Prostate gland (tissue), 2 donors: ENCODE data around the gene PRKCG. TPM values are rescaled to one million over a fixed set of nuclear protein-coding genes. Genes with fewer than 3 reads are reported as not detected.

Experiments
- DNase-seq: peaks from one replicate; pipeline ENCODE4 v3.0.0-alpha.2; 2019; ENCODE audit warnings: low spot score
- H3K27ac ChIP-seq, 2 donors: fragments of 200-600 bp; sonication (generic); 2 replicates each; pipeline ENCODE4 v1.5.1; 2017 to 2019
- H3K27me3 ChIP-seq: fragments of 200-600 bp; sonication (generic); replicated peaks from 2 replicates; pipeline ENCODE4 v1.5.1; 2019; ENCODE audit not compliant: insufficient read depth
- H3K36me3 ChIP-seq, 2 donors: fragments of 200-600 bp; sonication (generic); 1 replicate in 1 of 2; 2 replicates in 1 of 2; pipeline versions ENCODE4 v1.5.1 to v1.8.1; 2017 to 2019
- H3K4me1 ChIP-seq: fragments of 200-600 bp; sonication (generic); replicated peaks from 2 replicates; pipeline ENCODE4 v1.5.1; 2019
- H3K4me3 ChIP-seq, 2 donors: fragments of 200-600 bp; sonication (generic); 2 replicates each; pipeline ENCODE4 v1.5.1; 2017 to 2019
- H3K9me3 ChIP-seq: fragments of 200-600 bp; sonication (generic); 2 replicates; pipeline ENCODE4 v1.5.1; 2017
- CTCF ChIP-seq, 4 experiments: fragments of 200-600 bp in 2 of 4; fragments of 450-650 bp in 2 of 4; sonication (generic) in 2 of 4; IDR thresholded peaks; 1 replicate in 3 of 4; 2 replicates in 1 of 4; pipeline ENCODE4 v1.5.1; 2016 to 2019; ENCODE audit warnings: antibody characterized with exemption in 4 of 4, mild to moderate bottlenecking in 2 of 4, moderate library complexity in 2 of 4
- POLR2A ChIP-seq: fragments of 450-650 bp; IDR thresholded peaks from one replicate; pipeline ENCODE4 v1.6.1; 2016; ENCODE audit warnings: antibody characterized with exemption, mild to moderate bottlenecking
- POLR2AphosphoS5 ChIP-seq: sonication (generic); formaldehyde crosslinking; IDR thresholded peaks from one replicate; pipeline ENCODE4 v1.6.1; 2017; ENCODE audit warnings: antibody characterized with exemption
- WGBS: methylation state at CpG from one replicate; pipeline ENCODE4 v1.1.5; 2018; 5-methylcytosine and 5-hydroxymethylcytosine counted together
- intact Hi-C: fragments of 100-400 bp; cut with DNase I; formaldehyde crosslinking; loops from one replicate; pipeline ENCODE4 v1.14.2; 2022
- total RNA-seq, 2 donors: library from RNA; depleted of rRNA; stranded (reverse); fragments of >200 nt; gene quantifications; one replicate each; pipeline ENCODE4 v1.1.0, GENCODE V29; 2016

The PRKCG gene
- total RNA-seq, 2 donors from 2014 or later, result 0.97 TPM; not detected in 1

- Histone ChIP-seq H3K27me3 (peaks cover 3% of the 10 kb centered on the region), H3K9me3 (no peaks in the 10 kb centered on the region), H3K36me3 (no peaks in the 10 kb centered on the region), H3K4me1 (no peaks in the 10 kb centered on the region), H3K27ac (no peak overlapping the region), H3K4me3 (no peak overlapping the region)
- WGBS, result 3% methylated on average over 15 of the region's 16 CpGs
- intact Hi-C loops, result no loop called here
- TF ChIP-seq CTCF (IDR thresholded peaks at IDR 0.05) (no peak), POLR2A (no peak), POLR2AphosphoS5 (no peak)
- DNase-seq, result no peak
Observed at GRCh38 chr19:53898166-53898565, 16.2 kb downstream of the PRKCG start.

GRCh38 chr19:53898636-53899341 is 16.8 kb downstream of the PRKCG start:
- Histone ChIP-seq H3K4me1 (no peaks in the 10 kb centered on the region), H3K27me3 (peaks cover 3% of the 10 kb centered on the region), H3K9me3 (no peaks in the 10 kb centered on the region), H3K27ac (no peak overlapping the region), H3K4me3 (no peak overlapping the region), H3K36me3 (no peaks in the 10 kb centered on the region)
- TF ChIP-seq POLR2A (no peak), CTCF (IDR thresholded peaks at IDR 0.05) (no peak), POLR2AphosphoS5 (no peak)
- intact Hi-C loops, result no loop called here
- 6% methylated on average over 40 of the region's 42 CpGs for WGBS
- DNase-seq, result no peak

- TF ChIP-seq CTCF (IDR thresholded peaks at IDR 0.05) (no peak), POLR2AphosphoS5 (no peak), POLR2A (no peak)
- H3K36me3 ChIP-seq, result no peaks in the 10 kb centered on the region
- H3K27me3 ChIP-seq, result peaks cover 3% of the 10 kb centered on the region
- H3K4me1 ChIP-seq, result no peaks in the 10 kb centered on the region
- H3K27ac ChIP-seq, result no peak overlapping the region
- WGBS, result 91% methylated on average over 27 of the region's 27 CpGs
- intact Hi-C loops, result no loop called here
- H3K9me3 ChIP-seq, result no peaks in the 10 kb centered on the region
- DNase-seq, result no peak
- no peak overlapping the region for H3K4me3 ChIP-seq
Observed at GRCh38 chr19:53900191-53900860, 18.3 kb downstream of the PRKCG start.

- TF ChIP-seq CTCF (IDR thresholded peaks at IDR 0.05), result no peak
- TF ChIP-seq POLR2AphosphoS5, result no peak
- no peak for TF ChIP-seq POLR2A
- Histone ChIP-seq H3K4me1 (no peaks in the 10 kb centered on the region), H3K36me3 (no peaks in the 10 kb centered on the region), H3K4me3 (no peak overlapping the region), H3K9me3 (no peaks in the 10 kb centered on the region), H3K27ac (no peak overlapping the region), H3K27me3 (peaks cover 22% of the 10 kb centered on the region)
- DNase-seq, result no peak
- 32% methylated on average over 4 of the region's 4 CpGs for WGBS
- intact Hi-C loops, result no loop called here
Observed at GRCh38 chr19:53903055-53903680, 21.2 kb downstream of the PRKCG start.
